ENCODE measurements around the gene ZNF559. TPM values are rescaled to one million over a fixed set of nuclear protein-coding genes. Genes with fewer than 3 reads are reported as not detected.

Gene ZNF559
- total and polyA plus RNA-seq, 2 experiments from 2014 or later, result 8.1 to 13.4 TPM

- H3K27me3 ChIP-seq (replicated peaks; ENCODE audit: insufficient read depth), result no peaks in the 10 kb centered on the region
- no peak for DNase-seq
These were observed 30.7 kb downstream of the ZNF559 start for GRCh38 chr19:9354651-9355050.

GRCh38 chr19:9362905-9363304 is 38.9 kb downstream of the ZNF559 start, which contains the start of gene ZNF177:
Gene ZNF177 (plus strand): TSS chr19:9363013. CDS start chr19:9378312, 15,299 bp downstream.
- DNase-seq, result peak; percentile 19
- Histone ChIP-seq H3K36me3 (ENCODE audit: low read depth) (peaks cover 2% of the 10 kb centered on the region; the same call in 1 of the 2 replicates), H3K79me2 (ENCODE audit: insufficient read depth) (no peaks in the 10 kb centered on the region), H2AFZ (peak within 1 kb of the TSS; percentile 34; the same call in 1 of the 2 replicates), H3F3A (ENCODE audit: insufficient read depth) (no peaks in the 10 kb centered on the region), H3K4me3 (peak within 1 kb of the TSS; percentile 59), H3K4me1 (ENCODE audit: insufficient read depth) (no peaks in the 10 kb centered on the region), H3K4me2 (ENCODE audit: unreplicated experiment) (peak within 1 kb of the TSS; percentile 28), H3K9me2 (ENCODE audit: insufficient read depth) (no peaks in the 10 kb centered on the region), H3K9ac (peak within 1 kb of the TSS; percentile 28; the same call in 1 of the 2 replicates), H4K20me1 (ENCODE audit: insufficient read depth) (no peaks in the 10 kb centered on the region), H3K27me3 (replicated peaks; ENCODE audit: insufficient read depth) (no peaks in the 10 kb centered on the region), H3K9me3 (ENCODE audit: low read depth) (peaks cover 4% of the 10 kb centered on the region), H3K27ac (no peak within 1 kb of the TSS)
- TF ChIP-seq EZH2phosphoT487 (IDR thresholded peaks at IDR 0.05; ENCODE audit: insufficient read depth, low read depth), result no peak
- no peak for TF ChIP-seq EZH2 (IDR thresholded peaks at IDR 0.05; ENCODE audit: insufficient read depth, poor library complexity, severe bottlenecking)
- WGBS, 2 experiments (ENCODE audit: low coverage in 1 of 2, low lambda C conversion rate in 2 of 2, missing lambda C conversion rate in 2 of 2), result 2 to 6% methylated on average over 26 to 27 of the region's 28 CpGs
- in situ Hi-C loops (cut with MboI), result no loop called here

More at GRCh38 chr19:9354651-9355050, 30.7 kb downstream of the ZNF559 start:
- H3K9me3 ChIP-seq (ENCODE audit: low read depth), result peaks cover 1% of the 10 kb centered on the region
- H3K4me3 ChIP-seq, result no peak overlapping the region
- no peak overlapping the region for H3K4me2 ChIP-seq (ENCODE audit: unreplicated experiment)
- no peak for TF ChIP-seq EZH2phosphoT487 (IDR thresholded peaks at IDR 0.05; ENCODE audit: insufficient read depth, low read depth)
- no peak for TF ChIP-seq EZH2 (IDR thresholded peaks at IDR 0.05; ENCODE audit: insufficient read depth, poor library complexity, severe bottlenecking)
- H4K20me1 ChIP-seq (ENCODE audit: insufficient read depth), result no peaks in the 10 kb centered on the region
- H3K36me3 ChIP-seq (ENCODE audit: low read depth), result peaks cover 5% of the 10 kb centered on the region; the same call in 1 of the 2 replicates
- in situ Hi-C loops (cut with MboI), result no loop called here
- H2AFZ ChIP-seq, result no peak overlapping the region
- H3K9ac ChIP-seq, result no peak overlapping the region
- no peaks in the 10 kb centered on the region for H3K9me2 ChIP-seq (ENCODE audit: insufficient read depth)
- H3F3A ChIP-seq (ENCODE audit: insufficient read depth), result no peaks in the 10 kb centered on the region
- H3K27ac ChIP-seq, result no peak overlapping the region
- WGBS, 2 experiments (ENCODE audit: low coverage in 1 of 2, low lambda C conversion rate in 2 of 2, missing lambda C conversion rate in 2 of 2), result 92 to 97% methylated on average over 2 of the region's 2 CpGs
- no peaks in the 10 kb centered on the region for H3K79me2 ChIP-seq (ENCODE audit: insufficient read depth)
- no peaks in the 10 kb centered on the region for H3K4me1 ChIP-seq (ENCODE audit: insufficient read depth)

- Histone ChIP-seq H3K4me2 (ENCODE audit: unreplicated experiment) (no peak overlapping the region), H4K20me1 (ENCODE audit: insufficient read depth) (no peaks in the 10 kb centered on the region), H3K9ac (no peak overlapping the region), H3K4me3 (no peak overlapping the region), H3K27ac (no peak overlapping the region), H3K36me3 (ENCODE audit: low read depth) (peaks cover 41% of the 10 kb centered on the region), H3K4me1 (ENCODE audit: insufficient read depth) (no peaks in the 10 kb centered on the region), H3F3A (ENCODE audit: insufficient read depth) (no peaks in the 10 kb centered on the region), H2AFZ (no peak overlapping the region), H3K9me2 (ENCODE audit: insufficient read depth) (no peaks in the 10 kb centered on the region), H3K27me3 (replicated peaks; ENCODE audit: insufficient read depth) (no peaks in the 10 kb centered on the region), H3K79me2 (ENCODE audit: insufficient read depth) (no peaks in the 10 kb centered on the region), H3K9me3 (ENCODE audit: low read depth) (peaks cover 13% of the 10 kb centered on the region)
- TF ChIP-seq EZH2 (IDR thresholded peaks at IDR 0.05; ENCODE audit: insufficient read depth, poor library complexity, severe bottlenecking) (no peak), EZH2phosphoT487 (IDR thresholded peaks at IDR 0.05; ENCODE audit: insufficient read depth, low read depth) (no peak)
- in situ Hi-C loops (cut with MboI), result no loop called here
- 61 to 62% methylated on average over 6 of the region's 6 CpGs for WGBS, 2 experiments (ENCODE audit: low coverage in 1 of 2, low lambda C conversion rate in 2 of 2, missing lambda C conversion rate in 2 of 2)
- no peak for DNase-seq
These were observed 47.0 kb downstream of the ZNF559 start for GRCh38 chr19:9370738-9371619.

GRCh38 chr19:9381361-9381785 is 57.4 kb downstream of the ZNF559 start:
- 65 to 68% methylated on average over 4 of the region's 4 CpGs for WGBS, 2 experiments (ENCODE audit: low coverage in 1 of 2, low lambda C conversion rate in 2 of 2, missing lambda C conversion rate in 2 of 2)
- no peak for DNase-seq
- H3K9me2 ChIP-seq (ENCODE audit: insufficient read depth), result no peaks in the 10 kb centered on the region
- H3K27ac ChIP-seq, result no peak overlapping the region
- H3K4me3 ChIP-seq, result no peak overlapping the region
- H3K4me1 ChIP-seq (ENCODE audit: insufficient read depth), result no peaks in the 10 kb centered on the region
- H3K9ac ChIP-seq, result no peak overlapping the region
- no peaks in the 10 kb centered on the region for H3K27me3 ChIP-seq (replicated peaks; ENCODE audit: insufficient read depth)
- peaks cover 35% of the 10 kb centered on the region for H3K9me3 ChIP-seq (ENCODE audit: low read depth)
- no peaks in the 10 kb centered on the region for H4K20me1 ChIP-seq (ENCODE audit: insufficient read depth)
- H3K4me2 ChIP-seq (ENCODE audit: unreplicated experiment), result no peak overlapping the region
- H2AFZ ChIP-seq, result no peak overlapping the region
- H3F3A ChIP-seq (ENCODE audit: insufficient read depth), result no peaks in the 10 kb centered on the region
- in situ Hi-C loops (cut with MboI), result no loop called here
- no peak for TF ChIP-seq EZH2 (IDR thresholded peaks at IDR 0.05; ENCODE audit: insufficient read depth, poor library complexity, severe bottlenecking)
- TF ChIP-seq EZH2phosphoT487 (IDR thresholded peaks at IDR 0.05; ENCODE audit: insufficient read depth, low read depth), result no peak
- peaks cover 100% of the 10 kb centered on the region for H3K36me3 ChIP-seq (ENCODE audit: low read depth)
- no peaks in the 10 kb centered on the region for H3K79me2 ChIP-seq (ENCODE audit: insufficient read depth)

Other genes with a start within 250 kb of the ZNF559 start
- gene OR1M1, start 237.1 kb upstream of the ZNF559 start, total RNA-seq (2014; rRNA removed; shearing (Covaris generic)), result not detected in 2 replicates
- gene OR1M1, start 237.1 kb upstream of the ZNF559 start, polyA plus RNA-seq (2016; fragmentation: Nextera tagmentation; extraction: Ambion mirVana), result not detected in 2 replicates
- gene OR7G2, start 216.7 kb upstream of the ZNF559 start, total RNA-seq (2014; rRNA removed; shearing (Covaris generic)), result not detected in 2 replicates
- gene OR7G2, start 216.7 kb upstream of the ZNF559 start, polyA plus RNA-seq (2016; fragmentation: Nextera tagmentation; extraction: Ambion mirVana), result not detected in 2 replicates
- gene OR7G1, start 208.4 kb upstream of the ZNF559 start, total RNA-seq (2014; rRNA removed; shearing (Covaris generic)), result not detected in 2 replicates
- gene OR7G1, start 208.4 kb upstream of the ZNF559 start, polyA plus RNA-seq (2016; fragmentation: Nextera tagmentation; extraction: Ambion mirVana), result not detected in 2 replicates
- not detected in 2 replicates for gene OR7G3, start 197.2 kb upstream of the ZNF559 start, total RNA-seq (2014; rRNA removed; shearing (Covaris generic))
- gene OR7G3, start 197.2 kb upstream of the ZNF559 start, polyA plus RNA-seq (2016; fragmentation: Nextera tagmentation; extraction: Ambion mirVana), result not detected in 2 replicates
- 10.5 and 11.6 TPM in 2 replicates for gene ZNF317, start 183.8 kb upstream of the ZNF559 start, total RNA-seq (2014; rRNA removed; shearing (Covaris generic))
- 16.0 and 19.5 TPM in 2 replicates for gene ZNF317, start 183.8 kb upstream of the ZNF559 start, polyA plus RNA-seq (2016; fragmentation: Nextera tagmentation; extraction: Ambion mirVana)
- not detected in 2 replicates for gene OR7D2, start 145.2 kb upstream of the ZNF559 start, total RNA-seq (2014; rRNA removed; shearing (Covaris generic))
- gene OR7D2, start 145.2 kb upstream of the ZNF559 start, polyA plus RNA-seq (2016; fragmentation: Nextera tagmentation; extraction: Ambion mirVana), result not detected in 2 replicates
- gene OR7D4, start 104.6 kb upstream of the ZNF559 start, total RNA-seq (2014; rRNA removed; shearing (Covaris generic)), result not detected in 2 replicates
- not detected in 2 replicates for gene OR7D4, start 104.6 kb upstream of the ZNF559 start, polyA plus RNA-seq (2016; fragmentation: Nextera tagmentation; extraction: Ambion mirVana)
- gene OR7E24, start 73.2 kb upstream of the ZNF559 start, total RNA-seq (2014; rRNA removed; shearing (Covaris generic)), result not detected in 2 replicates
- gene OR7E24, start 73.2 kb upstream of the ZNF559 start, polyA plus RNA-seq (2016; fragmentation: Nextera tagmentation; extraction: Ambion mirVana), result not detected in 2 replicates
- 3.9 and 12.4 TPM in 2 replicates for gene ZNF699, start 14.3 kb upstream of the ZNF559 start, total RNA-seq (2014; rRNA removed; shearing (Covaris generic))
- 3.2 and 3.7 TPM in 2 replicates for gene ZNF699, start 14.3 kb upstream of the ZNF559 start, polyA plus RNA-seq (2016; fragmentation: Nextera tagmentation; extraction: Ambion mirVana)
- 1.8 and 3.2 TPM in 2 replicates for gene ZNF177, start 38.8 kb downstream of the ZNF559 start, total RNA-seq (2014; rRNA removed; shearing (Covaris generic))
- gene ZNF177, start 38.8 kb downstream of the ZNF559 start, polyA plus RNA-seq (2016; fragmentation: Nextera tagmentation; extraction: Ambion mirVana), result 0.61 and 1.2 TPM in 2 replicates
- gene ZNF266, start 111.4 kb downstream of the ZNF559 start, total RNA-seq (2014; rRNA removed; shearing (Covaris generic)), result 16.1 and 18.5 TPM in 2 replicates
- gene ZNF266, start 111.4 kb downstream of the ZNF559 start, polyA plus RNA-seq (2016; fragmentation: Nextera tagmentation; extraction: Ambion mirVana), result 7.4 and 8.1 TPM in 2 replicates
- gene ZNF560, start 174.4 kb downstream of the ZNF559 start, total RNA-seq (2014; rRNA removed; shearing (Covaris generic)), result 0.25 and 1.9 TPM in 2 replicates
- 0.16 and 0.48 TPM in 2 replicates for gene ZNF560, start 174.4 kb downstream of the ZNF559 start, polyA plus RNA-seq (2016; fragmentation: Nextera tagmentation; extraction: Ambion mirVana)
- gene ZNF426, start 214.5 kb downstream of the ZNF559 start, total RNA-seq (2014; rRNA removed; shearing (Covaris generic)), result 15.7 and 17.6 TPM in 2 replicates
- 10.5 and 10.6 TPM in 2 replicates for gene ZNF426, start 214.5 kb downstream of the ZNF559 start, polyA plus RNA-seq (2016; fragmentation: Nextera tagmentation; extraction: Ambion mirVana)

Measured in GM23248 (cell line).